ENCODE measurements around the gene NDRG3.

Gene NDRG3

DNA sequence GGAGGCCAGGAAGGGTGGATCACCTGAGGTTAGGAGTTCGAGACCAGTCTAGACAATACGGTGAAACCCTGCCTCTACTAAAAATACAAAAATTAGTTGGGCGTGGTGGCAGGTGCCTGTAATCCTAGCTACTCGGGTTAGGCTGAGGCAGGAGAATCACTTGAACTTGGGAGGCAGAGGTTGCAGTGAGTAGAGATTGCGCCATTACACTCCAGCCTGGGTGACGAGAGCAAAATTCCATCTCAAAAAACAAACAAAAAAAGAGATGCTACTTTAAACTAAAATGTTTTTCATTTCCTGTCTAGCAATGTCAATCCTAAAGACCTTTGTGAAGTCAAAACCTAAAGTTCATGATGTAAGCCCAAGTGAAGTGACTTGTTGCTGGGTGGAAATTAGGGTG is 14.8 kb upstream of the NDRG3 start:
- no peaks in the 10 kb centered on the region for H3K9me3 Mint-ChIP-seq
- H3K4me3 Mint-ChIP-seq, result no peak overlapping the region
- H3K27me3 Mint-ChIP-seq (ENCODE audit: low read depth), result no peaks in the 10 kb centered on the region
- TF ChIP-seq, protein P1, sequence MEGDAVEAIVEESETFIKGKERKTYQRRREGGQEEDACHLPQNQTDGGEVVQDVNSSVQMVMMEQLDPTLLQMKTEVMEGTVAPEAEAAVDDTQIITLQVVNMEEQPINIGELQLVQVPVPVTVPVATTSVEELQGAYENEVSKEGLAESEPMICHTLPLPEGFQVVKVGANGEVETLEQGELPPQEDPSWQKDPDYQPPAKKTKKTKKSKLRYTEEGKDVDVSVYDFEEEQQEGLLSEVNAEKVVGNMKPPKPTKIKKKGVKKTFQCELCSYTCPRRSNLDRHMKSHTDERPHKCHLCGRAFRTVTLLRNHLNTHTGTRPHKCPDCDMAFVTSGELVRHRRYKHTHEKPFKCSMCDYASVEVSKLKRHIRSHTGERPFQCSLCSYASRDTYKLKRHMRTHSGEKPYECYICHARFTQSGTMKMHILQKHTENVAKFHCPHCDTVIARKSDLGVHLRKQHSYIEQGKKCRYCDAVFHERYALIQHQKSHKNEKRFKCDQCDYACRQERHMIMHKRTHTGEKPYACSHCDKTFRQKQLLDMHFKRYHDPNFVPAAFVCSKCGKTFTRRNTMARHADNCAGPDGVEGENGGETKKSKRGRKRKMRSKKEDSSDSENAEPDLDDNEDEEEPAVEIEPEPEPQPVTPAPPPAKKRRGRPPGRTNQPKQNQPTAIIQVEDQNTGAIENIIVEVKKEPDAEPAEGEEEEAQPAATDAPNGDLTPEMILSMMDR (IDR thresholded peaks at IDR 0.05; ENCODE audit: unreplicated experiment in 3 of 3), result no peak
- H3K27ac Mint-ChIP-seq, result no peak overlapping the region
- peaks cover 6% of the 10 kb centered on the region for H3K36me3 Mint-ChIP-seq (ENCODE audit: low read depth)
- H3K4me1 Mint-ChIP-seq, result no peaks in the 10 kb centered on the region

DNA sequence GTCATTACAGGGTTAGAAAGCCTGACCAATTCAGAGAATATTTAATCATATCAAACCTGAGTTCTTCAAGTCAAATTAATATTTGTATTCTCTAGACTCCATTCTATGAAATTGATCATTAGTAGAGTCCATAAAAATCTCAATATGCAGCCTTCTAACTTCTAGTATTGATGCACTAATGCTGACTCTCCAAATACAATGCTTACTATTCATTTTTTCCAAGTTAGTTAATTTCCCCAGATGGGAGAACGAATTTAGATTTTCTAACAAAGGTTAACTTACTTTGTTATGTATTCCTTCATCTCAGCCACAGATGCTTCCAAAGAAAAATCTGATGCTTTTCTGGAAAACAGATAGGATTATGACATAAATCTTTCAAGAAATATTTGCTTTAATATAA is 12.4 kb upstream of the NDRG3 start:
- no peak overlapping the region for H3K4me3 Mint-ChIP-seq
- H3K36me3 Mint-ChIP-seq (ENCODE audit: low read depth), result peaks cover 12% of the 10 kb centered on the region
- no peaks in the 10 kb centered on the region for H3K27me3 Mint-ChIP-seq (ENCODE audit: low read depth)
- no peaks in the 10 kb centered on the region for H3K9me3 Mint-ChIP-seq
- H3K4me1 Mint-ChIP-seq, result peaks cover 7% of the 10 kb centered on the region
- no peak overlapping the region for H3K27ac Mint-ChIP-seq
- TF ChIP-seq, protein P1 (IDR thresholded peaks at IDR 0.05; ENCODE audit: unreplicated experiment in 3 of 3), result no peak

DNA sequence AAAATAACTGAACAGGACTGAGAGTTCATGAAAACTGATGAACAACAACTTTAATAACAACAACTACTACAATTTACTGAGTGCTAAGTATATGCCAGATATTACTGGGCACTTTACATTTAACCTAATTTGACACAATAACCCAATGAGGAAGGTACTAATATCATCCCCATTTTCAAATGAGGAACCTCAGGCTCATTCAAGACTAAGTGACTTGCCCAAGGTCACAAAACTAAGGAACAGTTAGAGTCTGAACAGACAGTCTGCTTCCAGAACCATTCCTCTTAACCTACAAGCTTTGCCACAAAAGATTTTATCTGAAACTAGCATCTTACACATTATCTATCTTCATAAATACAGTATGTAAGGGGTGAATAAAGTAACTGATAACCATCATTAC is 10.6 kb upstream of the NDRG3 start:
- TF ChIP-seq, protein P1 (IDR thresholded peaks at IDR 0.05; ENCODE audit: unreplicated experiment in 3 of 3), result no peak
- peaks cover 25% of the 10 kb centered on the region for H3K36me3 Mint-ChIP-seq (ENCODE audit: low read depth)
- H3K4me1 Mint-ChIP-seq, result peaks cover 7% of the 10 kb centered on the region

DNA sequence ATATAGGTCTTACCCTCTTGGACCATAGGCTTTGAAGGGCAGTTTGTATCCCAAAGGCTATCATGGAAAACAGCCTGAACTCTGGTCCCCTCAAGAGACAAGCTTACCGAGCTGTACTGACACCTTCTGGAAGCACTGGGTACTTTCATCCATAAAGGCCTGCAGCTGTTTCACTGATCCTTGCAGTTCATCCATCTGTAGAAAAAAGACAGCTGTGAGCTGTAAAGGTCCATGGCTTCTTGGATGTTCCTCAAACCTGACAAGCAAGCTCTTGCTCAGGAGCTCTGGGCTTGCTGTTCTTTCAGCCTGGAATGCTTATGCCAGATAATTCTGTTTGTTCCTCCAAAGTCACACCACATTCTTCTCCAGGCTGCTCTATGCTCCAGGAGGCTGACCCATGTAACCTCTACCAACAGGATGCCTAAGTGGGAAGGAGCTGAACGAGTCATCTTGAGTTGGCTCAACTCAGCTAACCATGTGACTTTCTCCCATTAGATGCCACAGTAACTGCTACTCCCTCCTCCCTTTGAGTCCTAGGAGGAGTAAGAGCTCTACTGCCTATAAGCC is 8.8 kb upstream of the NDRG3 start:
- Mint-ChIP-seq H3K36me3 (ENCODE audit: low read depth) (peaks cover 26% of the 10 kb centered on the region), H3K9me3 (no peaks in the 10 kb centered on the region), H3K4me3 (no peak overlapping the region), H3K27me3 (ENCODE audit: low read depth) (no peaks in the 10 kb centered on the region), H3K4me1 (peaks cover 7% of the 10 kb centered on the region), H3K27ac (peak overlapping the region; percentile 27 to 59 (median 35))
- TF ChIP-seq, protein P1 (IDR thresholded peaks at IDR 0.05; ENCODE audit: unreplicated experiment in 3 of 3), result peak; percentile 69 to 74 (median 69)

More for the DNA sequence above, 10.6 kb upstream of the NDRG3 start:
- Mint-ChIP-seq H3K27me3 (ENCODE audit: low read depth) (no peaks in the 10 kb centered on the region), H3K27ac (no peak overlapping the region), H3K9me3 (no peaks in the 10 kb centered on the region), H3K4me3 (no peak overlapping the region)

DNA sequence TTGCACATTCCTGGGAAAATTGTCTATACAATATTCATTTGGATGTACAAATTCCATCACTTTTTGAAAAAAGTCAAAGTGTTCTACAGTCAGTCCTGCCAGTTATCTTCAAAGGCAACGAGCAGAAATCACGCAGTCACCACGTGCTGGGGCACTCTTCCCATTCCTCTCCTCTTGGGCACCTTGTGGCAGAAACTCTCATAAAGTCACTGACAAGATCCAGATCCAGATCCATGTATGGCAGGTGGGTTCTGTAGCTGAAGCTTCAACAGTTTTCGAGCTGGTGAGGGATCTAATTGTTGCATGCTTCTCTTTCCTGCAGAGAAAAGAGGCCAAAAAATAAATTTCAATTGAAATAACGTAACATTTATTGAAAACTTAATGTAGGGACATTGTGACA is 6.7 kb upstream of the NDRG3 start:
- Mint-ChIP-seq H3K4me3 (no peak overlapping the region), H3K27me3 (ENCODE audit: low read depth) (no peaks in the 10 kb centered on the region), H3K4me1 (peaks cover 7% of the 10 kb centered on the region), H3K27ac (no peak overlapping the region), H3K36me3 (ENCODE audit: low read depth) (peaks cover 22% of the 10 kb centered on the region), H3K9me3 (no peaks in the 10 kb centered on the region)
- TF ChIP-seq, protein P1 (IDR thresholded peaks at IDR 0.05; ENCODE audit: unreplicated experiment in 3 of 3), result no peak

DNA sequence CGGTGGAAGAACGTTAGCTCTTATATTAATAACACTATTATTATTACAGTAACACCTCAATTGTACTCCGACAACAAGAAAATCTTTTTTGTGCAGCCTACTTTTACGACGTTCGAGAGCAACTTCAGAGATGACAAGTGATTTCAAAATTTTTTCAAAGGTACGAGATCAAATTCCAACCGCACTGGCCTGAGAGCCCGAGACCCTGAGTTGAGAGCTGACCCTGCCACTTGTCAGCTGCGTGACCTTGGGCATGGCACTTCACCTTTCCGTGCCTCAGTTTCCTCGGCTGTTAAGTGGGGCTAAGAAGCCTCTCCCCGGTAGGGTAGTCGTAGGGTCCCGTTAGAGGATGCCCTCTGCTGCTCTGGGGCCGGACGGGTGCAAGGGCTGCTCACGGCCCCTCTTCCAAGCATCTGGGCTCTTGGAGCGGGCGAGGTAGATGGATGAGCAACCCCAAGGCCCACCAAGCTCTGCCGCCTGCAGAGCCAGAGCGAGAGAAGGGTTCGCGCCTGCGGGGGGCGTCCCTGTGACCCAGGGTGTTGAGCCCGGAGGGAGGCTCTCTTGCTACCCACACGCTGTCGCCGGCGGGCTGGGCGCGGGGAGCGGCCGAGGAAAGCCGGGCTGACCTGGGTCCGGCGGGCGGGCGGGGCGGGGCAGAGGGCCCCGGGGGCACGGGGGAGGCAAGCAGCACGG is 510 bp downstream of the NDRG3 start:
- peak overlapping the region; percentile 90 to 93 (median 92) for H3K4me3 Mint-ChIP-seq
- H3K27me3 Mint-ChIP-seq (ENCODE audit: low read depth), result no peaks in the 10 kb centered on the region
- TF ChIP-seq, protein P1 (IDR thresholded peaks at IDR 0.05; ENCODE audit: unreplicated experiment in 3 of 3), result peak in 1 of 3 experiments; percentile 4
- H3K27ac Mint-ChIP-seq, result peak overlapping the region in 1 of 3 experiments; percentile 57
- H3K36me3 Mint-ChIP-seq (ENCODE audit: low read depth), result no peaks in the 10 kb centered on the region
- peaks cover 18% of the 10 kb centered on the region for H3K4me1 Mint-ChIP-seq
- H3K9me3 Mint-ChIP-seq, result no peaks in the 10 kb centered on the region
